NCI-H1436 (cell line): ENCODE measurements around the gene TMEM154.
A peak's percentile ranks its signal among the peaks of the same experiment; 100 is the strongest.

Experiments used
- DNase-seq: peaks from one replicate; lab custom pipeline; 2025; lab: John Stamatoyannopoulos, UW

Gene TMEM154

GRCh38 chr4:152696764-152697261 is 17.0 kb upstream of the TMEM154 start:
- DNase-seq: no peak

- DNase-seq: no peak
Measured at GRCh38 chr4:152693871-152694270, 14.1 kb upstream of the TMEM154 start.

GRCh38 chr4:152691761-152692160 is 12.0 kb upstream of the TMEM154 start:
- DNase-seq: no peak

- peak; percentile 26 for DNase-seq
Measured at GRCh38 chr4:152690706-152691651, 11.2 kb upstream of the TMEM154 start.

- no peak for DNase-seq
Measured at GRCh38 chr4:152689615-152690501, 10.1 kb upstream of the TMEM154 start.

- DNase-seq: no peak
Measured at GRCh38 chr4:152687974-152688599, 8.3 kb upstream of the TMEM154 start.

GRCh38 chr4:152686452-152687013 is 6.7 kb upstream of the TMEM154 start:
- no peak for DNase-seq

- no peak for DNase-seq
Measured at GRCh38 chr4:152684587-152684986, 4.8 kb upstream of the TMEM154 start.

GRCh38 chr4:152684007-152684406 is 4.2 kb upstream of the TMEM154 start:
- DNase-seq: no peak

- DNase-seq: no peak
Measured at GRCh38 chr4:152682143-152682941, 2.5 kb upstream of the TMEM154 start.

- no peak for DNase-seq
Measured at GRCh38 chr4:152680988-152681603, 1.3 kb upstream of the TMEM154 start.

- peak; percentile 18 for DNase-seq
Measured at GRCh38 chr4:152678841-152679240, 956 bp downstream of the TMEM154 start.

GRCh38 chr4:152677117-152677516 is 2.7 kb downstream of the TMEM154 start:
- no peak for DNase-seq

- DNase-seq: no peak
Measured at GRCh38 chr4:152676052-152676854, 3.5 kb downstream of the TMEM154 start.

- DNase-seq: no peak
Measured at GRCh38 chr4:152674359-152674758, 5.4 kb downstream of the TMEM154 start.

- DNase-seq: no peak
Measured at GRCh38 chr4:152673489-152673888, 6.3 kb downstream of the TMEM154 start.

- DNase-seq: no peak
Measured at GRCh38 chr4:152672206-152673092, 7.3 kb downstream of the TMEM154 start.

- no peak for DNase-seq
Measured at GRCh38 chr4:152668338-152668964, 11.3 kb downstream of the TMEM154 start.
